HL-60/S4 treated with retinoic acid at 250 ng/mL for 4 days and 3 days (cell line): ENCODE measurements around the gene PPM1H.

ENCODE experiments used
- in situ Hi-C: fragments of 300-500 bp; cut with MboI; formaldehyde crosslinking; loops from 2 replicates; pipeline ENCODE4 v1.7.0; 2022; ENCODE audit warnings: low sequenced_read_pairs

Gene PPM1H

GRCh38 chr12:62657363-62657632, 277.7 kb downstream of the PPM1H start:
- in situ Hi-C loops: no loop called here

GRCh38 chr12:62656591-62657362, 278.2 kb downstream of the PPM1H start:
- in situ Hi-C loops: no loop called here

- in situ Hi-C loops: no loop called here
Measured at GRCh38 chr12:62655666-62656151, 279.2 kb downstream of the PPM1H start.

GRCh38 chr12:62654326-62655241, 280.4 kb downstream of the PPM1H start:
- in situ Hi-C loops: no loop called here

GRCh38 chr12:62653740-62654139, 281.2 kb downstream of the PPM1H start:
- in situ Hi-C loops: no loop called here

- in situ Hi-C loops: no loop called here
Measured at GRCh38 chr12:62653304-62653703, 281.6 kb downstream of the PPM1H start.

GRCh38 chr12:62651138-62651537, 283.8 kb downstream of the PPM1H start:
- in situ Hi-C loops: no loop called here

- in situ Hi-C loops: no loop called here
Measured at GRCh38 chr12:62649412-62650138, 285.4 kb downstream of the PPM1H start.

- in situ Hi-C loops: no loop called here
Measured at GRCh38 chr12:62647586-62647985, 287.4 kb downstream of the PPM1H start.

GRCh38 chr12:62646566-62646965, 288.4 kb downstream of the PPM1H start:
- in situ Hi-C loops: no loop called here

GRCh38 chr12:62643486-62643885, 291.5 kb downstream of the PPM1H start:
- in situ Hi-C loops: no loop called here

- in situ Hi-C loops: no loop called here
Measured at GRCh38 chr12:62642486-62642885, 292.5 kb downstream of the PPM1H start.

GRCh38 chr12:62640910-62641448, 294.0 kb downstream of the PPM1H start:
- in situ Hi-C loops: no loop called here

GRCh38 chr12:62637679-62638078, 297.3 kb downstream of the PPM1H start:
- in situ Hi-C loops: no loop called here

- in situ Hi-C loops: no loop called here
Measured at GRCh38 chr12:62635649-62636048, 299.3 kb downstream of the PPM1H start.

GRCh38 chr12:62632411-62632918, 302.5 kb downstream of the PPM1H start:
- in situ Hi-C loops: no loop called here

- in situ Hi-C loops: no loop called here
Measured at GRCh38 chr12:62631471-62632410, 303.2 kb downstream of the PPM1H start.

- in situ Hi-C loops: no loop called here
Measured at GRCh38 chr12:62629971-62630739, 304.8 kb downstream of the PPM1H start.

GRCh38 chr12:62629413-62629812, 305.5 kb downstream of the PPM1H start:
- in situ Hi-C loops: no loop called here
